Peyer's patch (tissue), 4 donors: ENCODE data around the gene DOCK1.

Experiments
- CTCF ChIP-seq, 6 experiments: fragments of 450-650 bp in 4 of 6; fragments of 200-600 bp in 2 of 6; sonication (generic) in 1 of 6; IDR thresholded peaks; one replicate each; pipeline ENCODE4 v1.5.1; 2017 to 2019; ENCODE audit warnings: antibody characterized with exemption in 6 of 6, mild to moderate bottlenecking in 3 of 6, moderate library complexity in 1 of 6
- POLR2A ChIP-seq, 2 donors: fragments of 450-650 bp; IDR thresholded peaks; one replicate each; pipeline ENCODE4 v1.5.1; 2017; ENCODE audit warnings: antibody characterized with exemption in 2 of 2, mild to moderate bottlenecking in 2 of 2, moderate library complexity in 2 of 2

- TF ChIP-seq CTCF (IDR thresholded peaks at IDR 0.05) = no peak
- no peak for TF ChIP-seq POLR2A (IDR thresholded peaks at IDR 0.05)
These were observed 449.0 kb downstream of the DOCK1 start for GRCh38 chr10:127354255-127354654.
